Stimulated activated naive CD4-positive, alpha-beta T cell (primary cell): ENCODE measurements around the gene MSRB2.

Experiments
- DNase-seq, 6 experiments: peaks; one replicate each; lab custom pipeline; 2025; lab: John Stamatoyannopoulos, UW

MSRB2 gene

DNA sequence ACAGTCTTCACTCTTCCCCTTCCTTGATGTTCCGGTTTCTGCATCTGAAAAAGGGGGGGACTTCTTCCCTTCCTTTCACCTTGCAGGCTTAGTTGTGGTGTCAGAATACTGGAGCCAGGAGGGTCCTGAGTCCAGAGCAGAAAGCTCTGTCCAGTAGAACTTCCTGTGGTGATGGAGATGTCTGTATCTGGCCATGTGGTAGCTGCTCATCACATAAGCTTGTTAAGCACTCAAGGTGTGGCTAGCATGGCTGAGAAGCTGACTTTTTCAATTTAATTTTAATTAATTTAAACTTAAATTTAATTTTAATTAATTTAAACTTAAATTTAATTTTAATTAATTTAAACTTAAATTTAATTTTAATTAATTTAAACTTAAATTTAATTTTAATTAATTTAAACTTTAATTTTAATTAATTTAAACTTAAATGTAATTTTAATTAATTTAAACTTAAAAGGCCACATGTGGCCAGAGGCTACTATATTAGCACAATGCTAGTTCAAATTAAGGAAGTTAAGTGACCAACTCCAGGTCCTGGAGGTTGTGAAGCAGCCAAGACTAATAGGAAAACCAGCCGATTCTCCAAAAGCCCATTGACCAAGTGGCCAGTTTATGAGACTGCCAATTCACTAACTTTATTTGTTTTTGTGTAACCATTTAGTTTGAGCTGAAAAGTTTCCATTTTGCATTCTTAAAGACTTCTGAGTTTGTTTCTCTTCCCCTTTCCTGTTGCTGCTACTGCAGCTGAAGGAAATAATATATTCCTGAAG is 16.3 kb downstream of the MSRB2 start:
- DNase-seq, result no peak

DNA sequence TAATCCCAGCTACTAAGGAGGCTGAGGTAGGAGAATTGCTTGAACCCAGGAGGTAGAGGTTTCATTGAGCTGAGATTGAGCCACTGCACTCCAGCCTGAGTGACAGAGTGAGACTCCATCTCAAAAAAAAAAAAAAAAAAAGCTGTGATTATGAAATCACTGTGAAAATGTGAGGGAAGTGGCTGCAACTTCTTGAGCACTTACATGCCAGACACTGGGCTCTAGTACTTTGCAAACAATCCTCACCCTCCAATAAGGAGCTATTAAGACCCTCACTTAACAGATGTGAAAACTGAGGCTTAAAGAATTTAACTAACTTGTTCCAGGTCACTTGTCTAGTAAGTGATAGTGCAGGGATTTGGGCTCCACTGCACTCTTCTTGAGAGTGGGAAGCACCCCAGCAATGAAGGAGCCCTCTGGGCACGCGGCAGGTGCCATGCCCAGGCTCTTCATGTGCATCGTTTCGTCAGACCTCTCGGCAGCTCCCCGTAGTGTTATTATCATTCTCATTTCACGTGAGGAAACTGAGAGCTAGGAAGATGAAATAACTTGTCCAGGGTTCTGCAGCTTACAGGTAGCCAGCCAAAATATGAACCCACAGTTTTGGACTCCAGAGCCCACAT is 19.0 kb downstream of the MSRB2 start:
- DNase-seq, result no peak

DNA sequence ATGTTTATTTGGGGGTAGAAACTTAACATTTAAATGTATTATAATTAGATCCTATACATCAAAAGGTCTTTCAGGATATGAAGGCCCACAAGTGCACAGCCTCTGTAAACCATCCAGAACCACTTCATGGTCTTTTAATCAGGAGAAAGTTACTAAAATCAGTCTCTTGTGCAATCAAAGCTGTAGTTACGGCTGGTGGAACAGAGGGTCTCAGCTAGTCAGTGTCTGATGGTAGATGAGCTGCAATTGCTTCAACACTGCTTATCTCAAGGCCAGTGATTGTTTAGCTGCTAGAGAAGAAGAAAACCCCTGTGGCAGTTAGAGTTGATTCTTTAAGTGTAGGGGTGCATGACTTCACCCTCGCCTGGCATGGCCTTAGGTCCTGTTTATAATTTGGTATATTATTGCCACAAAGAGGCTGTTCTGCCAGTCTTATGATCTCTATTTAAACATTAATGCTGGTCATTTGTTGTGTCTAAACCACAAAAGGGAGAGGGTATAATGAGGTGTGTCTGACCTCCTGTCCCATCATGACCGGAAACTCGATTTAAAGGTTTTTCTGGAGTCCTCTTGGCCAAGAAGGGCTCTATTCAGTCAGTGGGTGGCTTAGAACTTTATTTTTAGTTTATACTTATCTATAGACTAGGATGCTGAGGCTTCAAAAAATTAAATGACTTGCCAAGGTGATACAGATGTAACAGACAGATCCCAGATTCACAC is 21.3 kb downstream of the MSRB2 start:
- DNase-seq, result no peak

DNA sequence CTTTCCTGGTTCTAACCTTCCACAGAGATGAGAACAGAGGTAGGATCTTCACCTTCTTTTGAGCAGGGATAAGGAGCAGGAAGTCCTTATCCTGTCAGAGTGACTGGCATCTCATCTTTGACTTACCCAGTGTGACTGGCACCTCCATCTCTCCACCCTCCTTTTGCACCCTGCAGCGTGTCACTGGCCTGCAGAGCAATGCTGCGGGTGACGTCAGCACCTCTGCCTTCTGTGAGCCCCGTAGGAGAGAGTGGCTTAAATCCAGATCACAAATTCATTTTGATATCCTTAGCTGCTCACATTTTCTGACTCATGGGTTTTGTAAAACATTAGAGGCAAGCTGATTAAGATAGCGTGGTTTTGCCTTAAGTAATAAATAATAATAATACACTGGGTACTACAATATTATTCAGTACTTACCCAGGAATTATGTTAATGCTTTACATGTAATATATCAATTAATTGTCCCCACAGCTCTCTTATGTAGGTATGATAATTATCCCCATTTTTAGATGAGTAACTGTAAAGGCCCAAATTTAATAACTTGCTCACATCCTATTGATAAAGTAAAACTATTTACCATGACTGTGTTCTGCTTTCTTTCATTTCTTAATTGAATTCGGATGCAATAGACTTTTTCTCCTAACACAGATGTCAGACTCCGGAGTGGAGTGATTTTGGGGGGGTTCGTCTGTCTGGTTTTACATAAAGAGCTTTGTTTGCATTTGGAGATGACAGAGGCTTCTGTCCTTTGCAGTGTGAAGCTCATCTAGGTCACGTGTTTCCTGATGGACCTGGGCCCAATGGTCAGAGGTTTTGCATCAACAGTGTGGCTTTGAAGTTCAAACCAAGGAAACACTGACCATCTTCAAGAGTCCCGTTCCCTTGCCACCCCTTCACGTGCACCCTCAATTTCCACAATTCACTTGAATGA is 24.9 kb downstream of the MSRB2 start:
- DNase-seq, result no peak

DNA sequence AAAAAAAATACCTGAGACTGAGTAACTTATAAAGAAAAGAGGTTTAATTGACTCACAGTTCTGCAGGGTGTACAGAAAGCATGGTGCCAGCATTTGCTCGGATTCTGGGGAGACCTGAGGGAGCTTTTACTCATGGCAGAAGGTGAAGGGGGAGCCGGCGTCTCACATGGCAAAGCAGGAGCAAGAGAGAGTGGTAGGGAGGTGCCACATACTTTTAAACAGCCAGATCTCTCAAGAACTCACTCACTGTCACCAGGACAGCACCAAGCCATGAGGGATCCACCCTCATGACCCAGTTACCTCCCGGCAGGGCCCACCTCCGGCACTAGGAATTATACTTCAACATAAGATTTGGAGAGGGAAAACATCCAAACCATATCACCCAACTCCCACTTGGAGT is 25.8 kb downstream of the MSRB2 start:
- no peak for DNase-seq

DNA sequence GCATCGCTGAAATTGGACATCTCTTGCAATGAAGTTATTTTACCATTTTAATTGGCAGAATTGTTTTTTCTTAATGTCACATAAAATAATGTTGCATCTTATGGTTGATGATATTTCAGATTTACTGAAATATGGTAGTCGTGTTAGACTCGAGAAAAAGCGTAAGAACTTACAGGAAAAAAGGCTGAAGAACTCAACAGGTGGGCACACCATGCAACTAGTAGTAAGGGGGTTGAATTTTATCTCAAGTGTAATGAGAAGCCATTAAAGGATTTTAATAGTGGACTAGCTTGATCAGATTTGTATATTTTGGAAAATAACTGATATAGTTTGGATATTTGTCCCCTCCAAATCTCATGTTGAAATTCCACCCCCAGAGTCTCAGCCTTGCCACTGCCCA is 41.1 kb downstream of the MSRB2 start:
- no peak for DNase-seq

- no peak for DNase-seq
Measured at GRCh38 chr10:23139677-23140076, 44.3 kb downstream of the MSRB2 start.

DNA sequence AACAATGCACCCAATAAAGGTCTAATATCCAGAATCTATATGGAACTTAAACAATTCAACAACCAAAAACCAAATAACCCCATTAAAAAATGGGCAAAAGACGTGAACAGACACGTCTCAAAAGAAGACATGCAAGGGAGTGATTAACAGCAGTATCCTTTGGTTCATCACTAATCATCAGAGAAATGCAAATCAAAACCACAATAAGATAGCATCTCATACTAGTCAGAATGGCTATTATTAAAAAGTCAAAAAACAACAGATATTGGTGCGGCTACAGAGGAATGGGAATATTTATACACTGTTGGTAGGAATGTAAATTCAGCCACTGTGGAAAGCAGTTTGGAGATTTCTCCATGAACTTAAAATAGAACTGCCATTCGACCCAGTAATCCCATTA is 46.6 kb downstream of the MSRB2 start:
- DNase-seq, result no peak

- no peak for DNase-seq
Measured at GRCh38 chr10:23146258-23146657, 50.9 kb downstream of the MSRB2 start.

DNA sequence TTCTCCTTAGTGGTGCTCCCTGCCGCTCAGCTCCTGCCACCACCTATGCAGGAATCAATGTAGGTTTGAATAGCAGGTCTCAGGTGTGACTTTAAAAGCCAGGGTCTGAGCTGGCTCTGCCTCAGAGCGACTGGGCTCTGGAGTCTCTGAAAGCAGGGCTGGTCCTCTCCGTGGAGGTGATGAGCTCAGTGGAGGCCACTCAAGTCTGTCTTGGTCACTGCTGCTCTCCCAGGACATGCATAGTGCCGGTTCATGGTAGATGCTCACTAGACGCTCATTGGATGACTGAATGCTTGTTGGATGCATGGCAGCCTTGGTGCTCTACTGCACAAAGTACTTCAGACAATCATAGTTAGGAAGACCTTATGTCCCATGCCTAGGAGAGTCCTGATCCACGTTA is 51.7 kb downstream of the MSRB2 start:
- no peak for DNase-seq

DNA sequence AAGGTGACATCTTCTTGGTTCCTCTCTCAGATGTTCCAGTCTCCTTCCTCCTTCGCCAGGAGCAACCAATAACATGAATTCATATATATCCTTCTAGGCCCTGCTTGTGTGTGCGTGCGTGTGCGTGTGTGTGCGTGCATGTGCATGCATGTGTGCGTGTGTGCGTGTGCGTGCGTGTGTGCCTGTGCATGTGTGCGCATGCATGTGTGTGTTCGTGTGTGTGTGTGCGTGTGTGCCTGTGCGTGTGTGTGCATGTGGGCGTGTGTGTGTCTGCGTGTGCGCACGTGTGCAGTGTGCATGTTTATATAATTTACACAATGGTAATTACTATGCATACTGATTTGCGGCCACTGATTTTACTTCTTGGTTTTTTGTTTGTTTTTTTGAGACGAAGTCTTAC is 52.8 kb downstream of the MSRB2 start:
- no peak for DNase-seq

- no peak for DNase-seq
Measured at GRCh38 chr10:23150091-23150490, 54.7 kb downstream of the MSRB2 start.

GRCh38 chr10:23150610-23151009 is 55.2 kb downstream of the MSRB2 start:
- DNase-seq, result no peak

DNA sequence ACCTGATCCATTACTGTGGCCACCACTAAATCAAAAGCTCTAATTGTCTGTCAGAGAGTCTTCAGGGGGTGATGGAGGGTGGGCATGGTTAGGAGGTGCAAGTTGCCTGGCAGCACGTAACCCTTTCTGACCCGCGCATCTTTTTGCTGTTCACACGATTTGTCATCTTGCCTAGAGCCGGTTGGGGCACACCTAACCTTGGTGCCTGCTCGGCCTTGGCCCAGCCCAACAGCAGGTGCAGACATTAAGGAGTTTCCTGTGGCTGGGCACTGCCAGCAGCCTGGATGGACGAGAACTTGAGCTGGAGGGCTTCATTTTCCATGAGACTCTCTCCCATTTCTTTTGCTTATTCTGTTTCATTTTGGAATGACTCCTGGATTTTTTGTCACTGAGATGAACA is 55.7 kb downstream of the MSRB2 start:
- DNase-seq, result no peak

DNA sequence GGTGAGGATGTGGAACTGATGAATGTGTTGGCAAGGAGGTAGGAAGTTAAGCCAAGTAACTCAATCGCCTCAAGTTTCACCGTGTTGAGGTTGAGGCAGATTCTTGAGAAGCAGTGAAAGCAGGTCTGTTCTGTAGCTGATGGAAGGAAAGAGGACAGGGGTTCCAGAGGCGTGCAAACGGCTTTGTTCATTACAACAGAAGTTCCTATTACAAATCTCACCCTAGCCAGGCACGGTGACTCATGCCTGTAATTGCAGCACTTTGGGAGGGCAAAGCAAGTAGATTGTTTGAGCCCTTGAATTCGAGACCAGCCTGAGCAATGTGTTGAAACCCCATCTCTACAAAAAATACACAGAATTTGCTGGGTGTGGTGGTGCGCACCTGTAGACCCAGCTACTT is 59.8 kb downstream of the MSRB2 start:
- no peak for DNase-seq

DNA sequence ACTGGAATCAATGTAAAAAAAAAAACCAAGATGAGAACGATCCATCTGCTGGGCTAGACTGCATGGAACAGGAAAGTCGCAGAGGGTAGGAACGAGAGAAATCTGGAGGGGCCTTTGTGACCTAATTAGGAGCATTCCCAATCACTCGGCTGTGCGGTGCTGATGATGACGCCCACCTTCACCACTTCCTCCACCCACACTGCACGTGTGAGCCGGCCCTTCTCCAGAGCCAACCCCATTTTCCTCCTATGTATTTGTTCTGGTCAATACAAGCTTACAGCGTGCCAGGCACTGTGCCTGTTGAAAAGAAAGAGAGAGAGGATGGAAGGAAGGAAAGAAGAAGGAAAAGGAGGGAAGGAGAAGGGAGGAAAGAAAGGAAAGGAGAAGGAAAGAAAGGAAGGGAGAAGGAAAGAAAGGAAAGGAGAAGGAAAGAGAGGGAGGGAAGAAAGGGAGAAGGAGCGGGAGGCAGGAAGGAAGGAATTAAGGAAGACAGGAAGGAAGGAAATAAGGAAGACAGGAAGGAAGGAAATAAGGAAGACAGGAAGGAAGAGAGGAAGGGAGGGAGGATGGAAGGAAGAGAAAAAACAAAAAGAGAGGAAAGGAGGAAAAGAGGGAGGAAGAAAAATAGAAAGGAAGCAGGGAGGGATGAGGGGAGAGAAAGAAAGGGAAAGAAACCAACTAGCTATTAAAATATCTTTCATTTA is 61.2 kb downstream of the MSRB2 start:
- no peak for DNase-seq

- DNase-seq, result no peak
Measured at GRCh38 chr10:23157239-23157681, 61.9 kb downstream of the MSRB2 start.

GRCh38 chr10:23157691-23158369 is 62.5 kb downstream of the MSRB2 start:
- peak in 1 of 6 experiments; percentile 28 for DNase-seq

DNA sequence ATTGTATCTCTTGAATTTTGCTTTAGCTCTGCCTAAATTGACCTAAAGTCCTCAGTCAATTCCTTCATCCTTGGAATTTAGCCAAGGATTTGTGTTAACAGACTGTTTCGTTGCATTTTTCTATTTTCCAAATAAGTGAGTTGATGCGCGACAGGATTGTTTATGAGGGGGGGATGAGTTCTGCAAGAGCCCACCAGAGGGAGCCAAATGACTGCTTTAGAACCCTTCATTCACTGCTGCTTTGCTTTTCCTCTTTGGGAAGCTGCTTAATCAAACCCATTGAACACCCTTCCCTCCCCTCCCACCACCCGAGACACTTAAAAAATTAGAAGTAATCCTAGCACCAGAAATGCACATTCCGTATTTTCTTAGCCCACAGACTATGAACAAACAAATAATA is 63.0 kb downstream of the MSRB2 start:
- DNase-seq, result peak in 3 of 6 experiments; percentile 4 to 32 (median 29)

DNA sequence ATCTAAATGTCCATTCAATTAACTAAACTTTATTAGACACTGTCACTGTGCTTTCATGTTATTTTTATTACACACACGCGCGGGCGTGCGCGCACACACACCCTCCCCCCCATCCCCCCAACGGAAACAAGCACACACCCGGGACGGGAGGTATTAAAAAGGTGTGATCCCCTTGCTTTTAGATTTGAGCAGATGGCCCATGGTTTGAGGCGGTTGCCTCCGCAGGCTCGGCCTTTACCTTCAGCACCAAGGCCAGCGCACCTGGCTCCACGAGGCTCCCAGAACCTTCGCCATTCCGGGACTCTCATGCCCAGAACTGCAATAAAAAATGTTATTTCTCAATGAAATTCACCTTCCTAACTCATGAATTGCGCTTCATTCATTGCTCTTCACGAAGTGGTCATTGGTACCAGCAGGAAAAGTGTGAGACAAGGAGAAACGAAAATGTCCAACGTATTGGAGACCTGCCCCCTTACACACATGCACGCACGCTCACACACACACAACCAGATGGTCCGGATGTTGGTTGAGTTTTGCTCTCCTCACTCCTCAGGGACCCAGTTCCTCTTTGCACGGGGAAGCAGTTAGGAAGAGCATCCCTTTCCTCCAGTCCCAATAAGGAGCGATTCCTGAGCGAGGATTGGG is 76.0 kb downstream of the MSRB2 start:
- DNase-seq, result no peak
